CD14-positive monocyte (primary cell): Measurements from ENCODE around the gene ELFN1. TPM values are rescaled to one million over a fixed set of nuclear protein-coding genes. Genes with fewer than 3 reads are reported as not detected.

Experiments
- DNase-seq, 3 donors: peaks; one replicate each; pipeline ENCODE4 v3.0.0-alpha.2; 2011 to 2022
- H2AFZ ChIP-seq: 2 replicates; pipeline ENCODE4 v1.6.0; 2012; ENCODE audit warnings: mild to moderate bottlenecking, low read depth, low read length, inconsistent platforms; ENCODE audit not compliant: insufficient read depth, poor library complexity, severe bottlenecking
- H3K27ac ChIP-seq, 2 donors: 1 replicate in 1 of 2; 2 replicates in 1 of 2; pipeline ENCODE4 v1.5.1; 2012 to 2013; ENCODE audit warnings: low read length in 2 of 2, control low read depth in 1 of 2, inconsistent platforms in 1 of 2, low read depth in 1 of 2, mild to moderate bottlenecking in 1 of 2
- H3K27me3 ChIP-seq, 2 donors: one replicate each; pipeline versions ENCODE4 v1.6.0 to v1.6.1; 2011 to 2013; ENCODE audit warnings: low read length in 2 of 2; ENCODE audit not compliant: control insufficient read depth in 2 of 2, insufficient read depth in 2 of 2
- H3K36me3 ChIP-seq, 2 donors: replicated peaks in 1 of 2; 1 replicate in 1 of 2; 2 replicates in 1 of 2; pipeline versions ENCODE4 v1.5.1 to v1.6.1; 2012 to 2013; ENCODE audit warnings: low read length in 2 of 2, control low read depth in 1 of 2, inconsistent platforms in 1 of 2, mild to moderate bottlenecking in 1 of 2; ENCODE audit not compliant: insufficient read depth in 2 of 2, control insufficient read depth in 1 of 2
- H3K4me1 ChIP-seq, 2 donors: 1 replicate in 1 of 2; 2 replicates in 1 of 2; pipeline versions ENCODE4 v1.5.1 to v1.6.1; 2012 to 2013; ENCODE audit warnings: low read length in 2 of 2, control low read depth in 1 of 2, inconsistent platforms in 1 of 2, mild to moderate bottlenecking in 1 of 2, moderate library complexity in 1 of 2; ENCODE audit not compliant: insufficient read depth in 2 of 2, control insufficient read depth in 1 of 2
- H3K4me2 ChIP-seq: replicated peaks from 2 replicates; pipeline ENCODE3; 2012; ENCODE audit warnings: low read length, moderate library complexity, mild to moderate bottlenecking; ENCODE audit not compliant: poor library complexity, severe bottlenecking; ENCODE audit errors: extremely low read depth
- H3K4me3 ChIP-seq, 3 experiments: fragments of 200-600 bp in 1 of 3; sonication (generic) in 1 of 3; replicated peaks in 1 of 3; 1 replicate in 2 of 3; 2 replicates in 1 of 3; pipeline ENCODE4 v1.5.1; 2011 to 2013; ENCODE audit warnings: low read length in 3 of 3, mild to moderate bottlenecking in 3 of 3, control low read depth in 2 of 3, low read depth in 2 of 3, inconsistent platforms in 1 of 3, moderate library complexity in 1 of 3
- H3K79me2 ChIP-seq: 2 replicates; pipeline ENCODE4 v1.6.0; 2012; ENCODE audit warnings: mild to moderate bottlenecking, control low read depth, inconsistent platforms, low read length, moderate library complexity; ENCODE audit not compliant: insufficient read depth
- H3K9ac ChIP-seq: 2 replicates; pipeline ENCODE4 v1.6.0; 2017; ENCODE audit warnings: low read length, mild to moderate bottlenecking; ENCODE audit not compliant: insufficient read depth, poor library complexity, severe bottlenecking
- H3K9me3 ChIP-seq, 2 donors: replicated peaks in 1 of 2; 1 replicate in 1 of 2; 2 replicates in 1 of 2; pipeline versions ENCODE4 v1.5.1 to v1.6.1; 2012 to 2013; ENCODE audit warnings: low read length in 2 of 2, control low read depth in 1 of 2; ENCODE audit not compliant: control insufficient read depth in 1 of 2, insufficient read depth in 1 of 2
- H4K20me1 ChIP-seq: 2 replicates; pipeline ENCODE4 v1.6.0; 2012; ENCODE audit warnings: mild to moderate bottlenecking, low read length, control low read depth, moderate library complexity; ENCODE audit not compliant: insufficient read depth
- H3K27ac Mint-ChIP-seq, 7 donors: one replicate each; pipeline ENCODE4 v1.8.0; 2020; ENCODE audit warnings: mild to moderate bottlenecking in 7 of 7, mixed read lengths in 7 of 7, moderate library complexity in 6 of 7, inconsistent platforms in 2 of 7
- H3K27me3 Mint-ChIP-seq, 3 donors: one replicate each; pipeline ENCODE4 v1.8.0; 2021 to 2022; ENCODE audit warnings: low read depth in 3 of 3, mild to moderate bottlenecking in 3 of 3, mixed read lengths in 3 of 3, moderate library complexity in 3 of 3, inconsistent platforms in 1 of 3
- H3K36me3 Mint-ChIP-seq, 2 donors: one replicate each; pipeline ENCODE4 v1.8.0; 2020; ENCODE audit warnings: mixed read lengths in 2 of 2, inconsistent platforms in 1 of 2, mild to moderate bottlenecking in 1 of 2
- H3K4me1 Mint-ChIP-seq: one replicate; pipeline ENCODE4 v1.8.0; 2020; ENCODE audit warnings: mild to moderate bottlenecking, mixed read lengths
- H3K4me3 Mint-ChIP-seq, 2 donors: one replicate each; pipeline ENCODE4 v1.8.0; 2020; ENCODE audit warnings: mild to moderate bottlenecking in 2 of 2, mixed read lengths in 2 of 2, moderate library complexity in 1 of 2
- H3K9me3 Mint-ChIP-seq, 7 donors: one replicate each; pipeline ENCODE4 v1.8.0; 2020 to 2022; ENCODE audit warnings: mixed read lengths in 7 of 7, mild to moderate bottlenecking in 6 of 7, moderate library complexity in 6 of 7, inconsistent platforms in 2 of 7
- CTCF ChIP-seq: fragments of 200-600 bp; IDR thresholded peaks from one replicate; pipeline ENCODE4 v1.8.0; 2022; ENCODE audit warnings: antibody characterized with exemption, mild to moderate bottlenecking
- WGBS: methylation state at CpG from one replicate; pipeline ENCODE4 v1.1.5; 2013; ENCODE audit warnings: missing lambda C conversion rate; ENCODE audit not compliant: insufficient coverage; 5-methylcytosine and 5-hydroxymethylcytosine counted together
- intact Hi-C, 2 donors: fragments of 100-400 bp; cut with micrococcal nuclease; formaldehyde crosslinking; loops; one replicate each; pipeline versions ENCODE4 v1.15.0 to v1.15.1; 2023
- polyA plus RNA-seq, 3 donors: library from polyadenylated mRNA; depleted of rRNA in 1 of 3; unstranded in 2 of 3; stranded (reverse) in 1 of 3; fragments of 300-500 nt in 2 of 3; fragments of >200 nt in 1 of 3; fragmentation: Illumina TruSeq in 2 of 3; gene quantifications; 1 replicate in 2 of 3; 2 replicates in 1 of 3; pipeline ENCODE4 v1.2.3, GENCODE V29; 2012 to 2021

ELFN1 gene
- polyA plus RNA-seq, 3 donors = not detected

- H3K4me1 Mint-ChIP-seq = peaks cover 8% of the 10 kb centered on the region
- Histone ChIP-seq H3K9ac (no peak overlapping the region), H3K79me2 (no peaks in the 10 kb centered on the region), H3K9me3 (no peaks in the 10 kb centered on the region), H3K4me3 (no peak overlapping the region), H3K36me3 (no peaks in the 10 kb centered on the region), H3K27ac (no peak overlapping the region), H3K27me3 (no peaks in the 10 kb centered on the region), H3K4me1 (peaks cover 3 to 7% of the 10 kb centered on the region in 2 donors), H2AFZ (no peak overlapping the region), H3K4me2 (no peak overlapping the region), H4K20me1 (no peaks in the 10 kb centered on the region)
- no peaks in the 10 kb centered on the region for H3K36me3 Mint-ChIP-seq
- no peak overlapping the region for H3K4me3 Mint-ChIP-seq
- peaks cover 0 to 5% (median 0%) of the 10 kb centered on the region in 7 donors for H3K9me3 Mint-ChIP-seq
- TF ChIP-seq CTCF = no peak
- no peak overlapping the region for H3K27ac Mint-ChIP-seq
- H3K27me3 Mint-ChIP-seq = peaks cover 12 to 19% (median 12%) of the 10 kb centered on the region in 3 donors
- no peak for DNase-seq
- intact Hi-C loops = no loop called here
- 91% methylated on average over 26 of the region's 29 CpGs for WGBS
Observed at GRCh38 chr7:1735806-1736483, 65.9 kb downstream of the ELFN1 start.

- H3K9me3 ChIP-seq = no peaks in the 10 kb centered on the region
- intact Hi-C loops = no loop called here
- H4K20me1 ChIP-seq = no peaks in the 10 kb centered on the region
- Mint-ChIP-seq H3K4me3 (no peak overlapping the region), H3K4me1 (peaks cover 9% of the 10 kb centered on the region), H3K36me3 (no peaks in the 10 kb centered on the region), H3K27me3 (peaks cover 10 to 16% (median 14%) of the 10 kb centered on the region in 3 donors), H3K27ac (no peak overlapping the region), H3K9me3 (peaks cover 0 to 4% (median 0%) of the 10 kb centered on the region in 7 donors)
- no peaks in the 10 kb centered on the region for H3K79me2 ChIP-seq
- H2AFZ ChIP-seq = no peak overlapping the region
- H3K36me3 ChIP-seq = no peaks in the 10 kb centered on the region
- H3K4me1 ChIP-seq = peaks cover 3 to 11% of the 10 kb centered on the region in 2 donors
- H3K4me3 ChIP-seq = no peak overlapping the region
- H3K4me2 ChIP-seq = no peak overlapping the region
- H3K9ac ChIP-seq = no peak overlapping the region
- H3K27me3 ChIP-seq = no peaks in the 10 kb centered on the region
- no peak for TF ChIP-seq CTCF
- no peak for DNase-seq
- no peak overlapping the region for H3K27ac ChIP-seq
- WGBS = 94% methylated on average over 7 of the region's 9 CpGs
Observed at GRCh38 chr7:1736484-1736817, 66.4 kb downstream of the ELFN1 start.
